Esophagus (tissue), 2 donors: ENCODE measurements around the gene OVOL3. TPM values are rescaled to one million over a fixed set of nuclear protein-coding genes. Genes with fewer than 3 reads are reported as not detected.
A peak's percentile ranks its signal among the peaks of the same experiment; 100 is the strongest.
"Not testable (repeated sequence)": the region's sequence is repeated elsewhere in the genome, so short reads cannot be mapped to it uniquely, and the experiment has no call there.

Experiments used
- H3K27ac ChIP-seq, 2 donors: one replicate each; pipeline ENCODE4 v1.5.1; 2013; ENCODE audit warnings: low read depth in 2 of 2, mild to moderate bottlenecking in 2 of 2, inconsistent platforms in 1 of 2, low read length in 1 of 2, moderate library complexity in 1 of 2
- H3K27me3 ChIP-seq, 2 donors: one replicate each; pipeline ENCODE4 v1.6.1; 2013; ENCODE audit warnings: low read length in 2 of 2, control low read depth in 1 of 2, mild to moderate bottlenecking in 1 of 2; ENCODE audit not compliant: insufficient read depth in 2 of 2, control insufficient read depth in 1 of 2
- H3K36me3 ChIP-seq, 2 donors: one replicate each; pipeline ENCODE4 v1.6.1; 2013; ENCODE audit warnings: low read length in 1 of 2; ENCODE audit not compliant: control insufficient read depth in 2 of 2, insufficient read depth in 2 of 2
- H3K4me1 ChIP-seq, 2 donors: one replicate each; pipeline ENCODE4 v1.6.1; 2013; ENCODE audit warnings: low read length in 1 of 2; ENCODE audit not compliant: control insufficient read depth in 2 of 2, insufficient read depth in 2 of 2
- H3K4me3 ChIP-seq, 2 donors: one replicate each; pipeline ENCODE4 v1.5.1; 2013; ENCODE audit warnings: low read length in 2 of 2, mild to moderate bottlenecking in 2 of 2, low read depth in 1 of 2, moderate library complexity in 1 of 2
- H3K9me3 ChIP-seq, 2 donors: one replicate each; pipeline ENCODE4 v1.6.1; 2013; ENCODE audit warnings: mild to moderate bottlenecking in 2 of 2, low read depth in 1 of 2, low read length in 1 of 2, moderate library complexity in 1 of 2; ENCODE audit not compliant: control insufficient read depth in 2 of 2, insufficient read depth in 1 of 2
- WGBS, 2 donors: extraction: QIAGEN DNeasy Blood & Tissue Kit; methylation state at CpG; one replicate each; pipeline ENCODE4 v1.1.7; 2013; 5-methylcytosine and 5-hydroxymethylcytosine counted together
- polyA plus RNA-seq, 2 donors: library from polyadenylated mRNA; stranded (reverse); fragments of 200-250 nt; gene quantifications; one replicate each; pipeline ENCODE4 v1.2.3, GENCODE V29; 2013
- donor health status: healthy with polysubstance abuse.
- donor health status: Bipolar disorder and iron deficiency.

OVOL3 gene
- under 1 TPM in 1 of 2 donors, not detected in 1; 0.16 TPM for polyA plus RNA-seq

DNA sequence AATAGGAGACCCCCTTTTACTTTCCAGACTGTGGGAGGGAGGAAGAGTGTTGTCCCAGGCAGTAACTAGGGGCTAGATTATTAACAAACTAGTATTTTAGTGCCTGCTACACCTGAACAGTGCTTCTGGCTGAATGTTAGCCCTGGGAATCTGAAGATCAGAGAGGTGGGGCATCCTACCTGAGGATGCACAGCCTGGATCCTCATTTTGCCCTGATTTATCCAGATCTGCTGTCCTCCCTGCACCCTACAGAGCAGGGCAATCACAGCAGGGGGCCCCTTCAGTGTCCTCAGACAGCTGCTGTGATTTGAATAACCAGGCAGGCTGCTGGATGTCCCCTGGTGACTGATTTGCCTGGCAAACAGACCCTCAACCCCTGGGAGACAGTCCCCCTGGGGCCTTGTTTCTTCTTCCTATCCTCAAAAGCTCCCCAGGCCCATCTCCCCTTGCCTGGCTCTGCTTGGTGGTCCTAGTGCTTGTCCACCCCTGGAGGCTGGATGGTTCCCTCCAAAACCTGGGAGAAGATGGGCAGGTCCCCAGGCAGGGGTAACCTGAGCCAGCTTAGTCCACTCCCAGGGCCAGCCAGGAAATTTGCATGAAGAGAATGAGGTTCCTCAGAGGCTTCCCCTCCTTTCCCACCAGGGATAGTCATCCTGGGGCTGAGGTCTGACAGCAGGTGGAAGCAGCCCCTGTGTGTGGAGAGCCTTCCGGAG, at the start of gene OVOL3:
Gene OVOL3, plus strand, starts transcription at position 657 of the 713 bp plus-strand sequence. CDS start 60 bp downstream, outside the sequence.
- Histone ChIP-seq H3K27me3 (no peaks in the 10 kb centered on the region), H3K9me3 (no peaks in the 10 kb centered on the region), H3K36me3 (peaks cover 0 to 14% of the 10 kb centered on the region in 2 donors), H3K4me1 (peaks cover 0 to 11% of the 10 kb centered on the region in 2 donors), H3K27ac (no peak within 1 kb of the TSS), H3K4me3 (no peak within 1 kb of the TSS)
- whole genome bisulfite sequencing, 2 donors: 56 to 92% methylated on average over 1 of the region's 1 CpG

DNA sequence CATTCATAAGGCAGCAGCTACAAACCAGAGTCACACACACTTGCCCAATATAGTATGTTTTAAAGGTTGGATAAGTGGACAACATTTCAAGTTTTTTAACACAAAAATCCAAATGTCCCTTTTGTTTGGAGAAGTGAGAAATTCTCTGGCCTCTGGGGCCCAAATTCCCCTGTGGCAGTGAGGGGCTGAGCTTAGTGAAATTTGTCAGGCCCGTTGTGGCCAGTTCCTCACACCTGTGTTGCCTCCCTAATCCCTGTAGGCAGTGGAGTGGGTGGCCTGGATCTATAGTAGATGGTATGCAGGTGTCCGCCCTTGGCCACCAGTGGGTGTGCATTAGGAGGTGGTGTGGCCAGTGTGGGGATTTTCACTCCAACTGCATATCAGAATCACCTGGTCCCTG, 49.6 kb upstream of the OVOL3 start:
- Histone ChIP-seq H3K27me3 (no peaks in the 10 kb centered on the region), H3K4me3 (no peak overlapping the region), H3K27ac (no peak overlapping the region), H3K36me3 (no peaks in the 10 kb centered on the region), H3K4me1 (no peaks in the 10 kb centered on the region), H3K9me3 (no peaks in the 10 kb centered on the region)
- WGBS, 2 donors: 88 to 94% methylated on average over 2 of the region's 2 CpGs

DNA sequence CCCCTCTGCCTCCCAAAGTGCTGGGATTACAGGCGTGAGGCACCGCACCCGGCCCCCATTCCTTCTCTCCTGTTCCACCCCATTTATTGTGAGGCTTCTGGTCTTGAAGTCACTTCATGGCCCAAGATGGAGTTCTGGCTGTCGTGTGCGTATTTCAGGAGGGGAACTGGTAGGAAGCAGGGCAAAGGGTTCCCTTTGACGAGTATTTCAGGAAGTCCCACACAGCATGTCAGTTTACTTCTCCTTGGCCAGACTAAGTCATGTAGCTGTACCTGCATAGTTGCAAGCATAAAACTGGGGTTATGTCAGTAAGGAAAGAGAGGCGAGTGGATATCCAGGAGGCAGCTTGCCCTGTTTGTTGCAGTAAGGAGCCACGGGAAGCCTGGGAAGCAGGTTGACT, 46.1 kb upstream of the OVOL3 start:
- no peaks in the 10 kb centered on the region for H3K36me3 ChIP-seq
- H3K4me1 ChIP-seq: no peaks in the 10 kb centered on the region
- WGBS, 2 donors: 94 to 97% methylated on average over 8 of the region's 8 CpGs
- no peak overlapping the region for H3K4me3 ChIP-seq
- no peaks in the 10 kb centered on the region for H3K27me3 ChIP-seq
- no peaks in the 10 kb centered on the region for H3K9me3 ChIP-seq
- H3K27ac ChIP-seq: no peak overlapping the region

DNA sequence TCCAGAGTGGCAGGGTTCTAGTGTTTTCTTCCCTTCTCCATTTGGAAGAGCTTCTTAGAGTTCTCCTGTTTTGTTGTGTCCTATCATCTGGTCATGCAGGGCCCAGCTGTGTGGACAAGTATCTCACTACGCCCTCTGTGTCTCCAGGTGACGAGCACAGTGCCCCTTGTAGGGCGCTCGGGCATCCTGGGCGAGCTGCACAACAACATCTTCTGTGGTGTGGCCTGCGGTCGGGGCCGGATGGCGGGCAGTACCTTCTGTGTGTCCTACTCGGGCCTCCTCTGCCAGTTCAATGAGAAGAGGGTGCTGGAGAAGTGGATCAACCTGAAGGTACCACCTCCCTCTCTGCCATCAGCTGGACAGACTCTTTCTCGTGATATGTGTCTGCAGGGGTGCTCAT, 43.3 kb upstream of the OVOL3 start:
- Histone ChIP-seq H3K27ac (no peak overlapping the region), H3K9me3 (no peaks in the 10 kb centered on the region), H3K4me3 (no peak overlapping the region), H3K27me3 (no peaks in the 10 kb centered on the region), H3K4me1 (peaks cover 0 to 3% of the 10 kb centered on the region in 2 donors), H3K36me3 (no peaks in the 10 kb centered on the region)
- WGBS, 2 donors: 93 to 97% methylated on average over 11 of the region's 11 CpGs

DNA sequence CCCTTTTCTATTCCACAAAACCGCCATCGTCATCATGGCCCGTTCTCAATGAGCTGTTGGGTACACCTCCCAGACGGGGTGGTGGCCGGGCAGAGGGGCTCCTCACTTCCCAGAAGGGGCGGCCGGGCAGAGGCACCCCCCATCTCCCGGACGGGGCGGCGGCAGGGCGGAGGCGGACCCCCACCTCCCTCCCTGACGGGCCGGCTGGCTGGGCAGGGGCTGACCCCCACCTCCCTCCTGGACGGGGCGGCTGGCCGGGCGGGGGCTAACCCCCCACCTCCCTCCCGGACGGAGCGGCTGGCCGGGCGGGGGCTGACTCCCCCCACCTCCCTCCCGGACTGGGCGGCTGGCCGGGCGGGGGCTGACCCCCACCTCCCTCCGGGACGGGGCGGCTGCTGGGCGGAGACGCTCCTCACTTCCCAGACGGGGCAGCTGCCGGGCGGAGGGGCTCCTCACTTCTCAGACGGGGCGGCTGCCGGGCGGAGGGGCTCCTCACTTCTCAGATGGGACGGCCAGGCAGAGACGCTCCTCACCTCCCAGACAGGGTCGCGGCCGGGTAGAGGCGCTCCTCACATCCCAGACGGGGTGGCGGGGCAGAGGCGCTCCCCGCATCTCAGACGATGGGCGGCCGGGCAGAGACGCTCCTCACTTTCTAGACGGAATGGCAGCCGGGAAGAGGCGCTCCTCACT, 42.0 kb upstream of the OVOL3 start:
- H3K27me3 ChIP-seq, H3K4me1 ChIP-seq: not testable (repeated sequence)

DNA sequence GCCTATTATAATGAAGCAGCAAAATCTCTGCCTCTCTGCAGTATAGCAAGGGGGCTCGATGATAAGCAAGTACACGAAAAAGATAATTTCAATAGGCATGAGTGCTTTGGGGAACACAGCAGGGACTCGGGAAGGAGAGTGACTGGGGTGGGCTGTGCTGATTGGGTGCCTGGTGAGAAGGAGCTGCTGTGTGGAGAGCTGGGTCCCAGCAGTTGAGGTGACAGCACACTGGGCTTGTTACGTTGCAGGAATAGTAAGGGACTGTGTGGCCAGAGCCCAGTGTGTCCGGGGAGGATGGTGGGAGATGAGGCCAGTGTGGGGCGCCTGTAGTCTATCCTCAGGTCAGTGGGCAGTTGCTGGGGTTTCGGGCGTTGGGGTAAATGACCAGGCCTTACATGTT, 38.9 kb upstream of the OVOL3 start:
- Histone ChIP-seq H3K36me3 (no peaks in the 10 kb centered on the region), H3K4me3 (no peak overlapping the region), H3K9me3 (no peaks in the 10 kb centered on the region), H3K4me1 (peaks cover 0 to 3% of the 10 kb centered on the region in 2 donors), H3K27me3 (no peaks in the 10 kb centered on the region), H3K27ac (no peak overlapping the region)
- 90 to 95% methylated on average over 8 of the region's 8 CpGs for WGBS, 2 donors

More for the DNA sequence above, 42.0 kb upstream of the OVOL3 start:
- not testable (repeated sequence) for H3K9me3 ChIP-seq, H3K4me3 ChIP-seq, H3K36me3 ChIP-seq, H3K27ac ChIP-seq
- 96 to 97% methylated on average over 42 to 54 of the region's 57 CpGs for WGBS, 2 donors

DNA sequence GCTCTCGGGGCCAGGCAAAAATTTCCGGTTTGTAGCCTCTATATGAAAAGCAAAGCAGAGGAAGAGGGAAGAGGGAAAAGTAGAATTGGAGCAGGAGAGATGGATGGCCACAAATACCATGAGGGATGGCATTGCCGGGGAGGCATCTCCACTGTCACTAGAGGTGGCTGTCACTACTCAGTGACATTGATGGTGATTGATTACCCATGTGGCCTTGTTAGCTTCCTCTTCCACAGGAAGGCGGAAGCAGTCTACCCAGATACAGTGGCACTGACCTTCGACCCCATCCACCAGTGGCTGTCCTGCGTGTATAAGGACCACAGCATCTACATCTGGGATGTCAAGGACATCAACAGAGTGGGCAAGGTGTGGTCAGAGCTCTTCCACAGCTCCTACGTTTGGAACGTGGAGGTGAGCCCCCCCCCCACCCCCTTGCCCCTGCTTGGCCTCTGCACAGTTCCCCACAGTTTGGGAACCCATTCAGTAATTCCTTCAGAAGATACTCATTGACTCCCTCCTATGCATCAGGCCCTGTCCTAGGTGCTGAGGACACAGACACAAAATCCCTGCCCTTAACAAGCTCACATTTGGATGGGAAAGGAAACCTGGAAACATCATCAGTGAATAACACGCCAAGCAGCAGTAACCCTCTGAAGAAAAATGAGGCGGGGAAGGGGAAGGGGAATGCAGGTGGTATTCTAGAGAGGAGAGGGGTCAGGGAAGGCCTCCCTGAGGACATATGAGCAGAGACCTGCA, 37.6 kb upstream of the OVOL3 start:
- no peaks in the 10 kb centered on the region for H3K9me3 ChIP-seq
- H3K4me3 ChIP-seq: no peak overlapping the region
- 85 to 90% methylated on average over 10 of the region's 10 CpGs for WGBS, 2 donors
- no peaks in the 10 kb centered on the region for H3K27me3 ChIP-seq
- no peaks in the 10 kb centered on the region for H3K36me3 ChIP-seq
- H3K4me1 ChIP-seq: peaks cover 0 to 3% of the 10 kb centered on the region in 2 donors
- H3K27ac ChIP-seq: no peak overlapping the region

DNA sequence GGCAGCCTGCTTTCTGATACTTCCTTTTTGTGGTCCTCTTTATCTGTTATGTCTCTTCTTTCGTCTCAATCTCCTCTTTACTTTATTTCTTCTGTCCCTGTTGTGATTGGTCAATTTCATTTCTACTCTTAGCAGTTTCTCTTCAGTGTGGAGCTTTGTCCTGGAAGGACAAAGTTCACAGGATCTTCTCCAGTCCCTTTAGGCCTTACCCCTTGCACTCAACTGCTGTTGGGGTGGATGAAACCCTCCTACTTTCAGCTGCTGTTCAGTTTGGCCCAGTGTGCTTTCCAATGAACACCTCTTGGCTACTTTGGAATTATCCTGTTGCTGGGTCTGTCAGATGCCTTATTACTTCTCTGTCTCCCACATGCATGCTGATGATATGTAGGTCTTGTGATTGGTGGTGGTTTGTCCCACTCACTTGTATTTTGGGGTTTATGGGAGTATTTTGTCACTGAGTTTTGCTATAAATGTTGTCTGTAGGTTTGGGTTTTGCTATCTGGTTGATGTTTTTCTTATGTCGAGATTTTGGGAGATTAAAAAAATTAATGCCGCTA, 31.5 kb upstream of the OVOL3 start:
- no peaks in the 10 kb centered on the region for H3K27me3 ChIP-seq
- H3K9me3 ChIP-seq: no peaks in the 10 kb centered on the region
- H3K36me3 ChIP-seq: no peaks in the 10 kb centered on the region
- H3K4me1 ChIP-seq: no peaks in the 10 kb centered on the region
- WGBS, 2 donors: 91 to 96% methylated on average over 3 of the region's 3 CpGs
- no peak overlapping the region for H3K4me3 ChIP-seq
- no peak overlapping the region for H3K27ac ChIP-seq

DNA sequence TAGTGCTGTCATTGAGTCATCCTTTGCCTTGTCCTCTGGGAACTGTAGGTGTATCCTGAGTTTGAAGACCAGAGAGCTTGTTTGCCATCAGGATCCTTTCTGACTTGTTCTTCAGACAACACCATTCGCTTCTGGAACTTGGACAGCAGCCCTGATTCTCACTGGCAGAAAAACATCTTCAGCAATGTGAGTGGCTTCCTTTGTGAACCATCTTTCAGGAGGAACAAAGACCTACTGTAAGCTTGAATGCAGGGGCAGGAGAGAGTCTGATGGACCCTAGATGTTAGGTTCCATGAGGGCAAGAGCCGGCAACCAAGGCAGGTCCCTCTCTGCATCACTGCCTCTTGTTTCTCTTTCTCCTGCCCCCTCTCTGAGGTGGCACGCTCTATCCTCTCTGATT, 29.6 kb upstream of the OVOL3 start:
- Histone ChIP-seq H3K9me3 (no peaks in the 10 kb centered on the region), H3K36me3 (no peaks in the 10 kb centered on the region), H3K4me1 (no peaks in the 10 kb centered on the region), H3K27ac (peak overlapping the region in 1 of 2 donors; percentile 23), H3K4me3 (no peak overlapping the region), H3K27me3 (no peaks in the 10 kb centered on the region)
- 62 to 64% methylated on average over 3 of the region's 3 CpGs for WGBS, 2 donors
